Renal pelvis (tissue), 4 donors: ENCODE measurements around the gene PLAAT5. TPM values are rescaled to one million over a fixed set of nuclear protein-coding genes. Genes with fewer than 3 reads are reported as not detected.
A peak's percentile ranks its signal among the peaks of the same experiment; 100 is the strongest.
"Not testable (repeated sequence)": the region's sequence is repeated elsewhere in the genome, so short reads cannot be mapped to it uniquely, and the experiment has no call there.

Source experiments
- DNase-seq: peaks from one replicate; pipeline ENCODE4 v3.0.0-alpha.2; 2013
- polyA plus RNA-seq, 3 donors: library from polyadenylated mRNA; unstranded; fragments of 120-200 nt; gene quantifications; one replicate each; pipeline ENCODE4 v1.2.1, GENCODE V29; 2013; ENCODE audit not compliant: insufficient read length in 3 of 3

The PLAAT5 gene
- polyA plus RNA-seq, 3 donors: 0.26 to 0.50 (median 0.48) TPM

DNA sequence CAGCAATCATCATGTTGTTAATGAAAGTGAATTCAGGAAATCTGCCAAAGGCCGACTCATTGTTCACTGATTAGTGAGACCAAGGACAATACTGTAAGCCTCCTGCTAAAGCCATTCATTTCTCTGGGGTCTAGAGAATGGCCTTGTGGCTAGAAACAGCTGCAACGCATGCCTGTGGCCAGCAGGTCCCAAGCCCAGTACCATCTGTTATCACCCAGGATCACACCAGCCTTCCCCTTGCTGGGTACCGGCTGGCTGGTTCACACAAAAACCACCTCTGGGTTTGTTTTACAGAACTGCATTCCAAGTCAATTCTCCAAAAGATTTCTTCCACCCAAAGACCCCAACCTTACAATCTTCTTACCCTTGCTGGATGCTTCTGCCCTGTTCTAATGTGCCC lies 1.1 kb downstream of the PLAAT5 start:
- no peak for DNase-seq

DNA sequence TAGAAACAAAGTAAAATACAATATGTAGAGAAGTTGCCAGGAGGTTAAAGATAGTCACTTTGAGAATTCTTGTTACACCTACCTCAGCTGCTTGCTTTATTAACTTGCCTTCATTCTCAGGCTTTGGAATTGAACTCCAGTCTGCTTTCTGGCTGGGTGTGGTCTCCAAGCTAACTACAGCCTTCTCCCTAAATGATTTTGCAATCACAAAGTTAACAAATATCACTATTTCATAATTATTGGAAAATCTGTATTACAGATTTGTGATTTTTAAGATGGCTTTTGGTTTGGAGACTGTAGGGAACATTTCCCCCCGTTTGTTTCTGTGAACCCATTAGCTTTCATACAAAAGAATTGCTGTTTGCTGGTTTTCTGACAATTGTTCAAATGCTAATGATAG lies 2.2 kb downstream of the PLAAT5 start:
- DNase-seq: no peak

DNA sequence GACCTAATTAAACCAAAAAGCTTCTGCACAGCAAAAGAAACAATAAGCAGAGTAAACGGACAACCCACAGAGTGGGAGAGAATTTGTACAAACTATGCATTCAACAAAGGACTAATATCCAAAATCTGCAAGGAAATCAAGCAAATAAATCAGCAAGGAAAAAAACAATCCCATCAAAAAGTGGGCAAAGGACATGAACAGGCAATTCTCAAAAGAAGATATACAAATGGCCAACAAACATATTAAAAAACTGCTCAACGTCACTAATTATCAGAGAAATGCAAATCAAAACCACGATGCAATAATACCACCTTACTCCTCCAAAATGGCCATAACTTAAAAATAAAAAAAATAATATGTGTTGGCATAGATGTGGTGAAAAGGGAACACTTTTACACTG lies 5.2 kb downstream of the PLAAT5 start:
- no peak for DNase-seq

DNA sequence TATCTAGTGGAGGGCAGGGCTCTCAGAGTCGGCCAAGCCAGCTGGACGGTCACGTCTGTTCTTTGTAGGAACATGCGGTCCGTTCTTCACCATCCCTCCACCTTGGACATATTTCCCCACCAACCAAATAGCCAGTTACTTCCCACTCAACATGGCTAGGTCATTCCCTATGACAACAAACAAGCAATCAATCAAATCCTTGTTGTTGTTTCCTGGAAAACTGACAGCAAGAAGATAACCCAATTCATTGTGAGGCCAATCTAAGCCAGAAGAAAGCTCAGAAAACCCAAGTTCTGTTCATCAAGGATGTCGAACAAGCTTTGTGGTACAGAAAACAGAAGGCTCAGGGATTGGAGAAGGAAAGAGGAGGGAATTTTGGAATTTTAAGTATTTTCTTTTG lies 10.9 kb downstream of the PLAAT5 start:
- no peak for DNase-seq

DNA sequence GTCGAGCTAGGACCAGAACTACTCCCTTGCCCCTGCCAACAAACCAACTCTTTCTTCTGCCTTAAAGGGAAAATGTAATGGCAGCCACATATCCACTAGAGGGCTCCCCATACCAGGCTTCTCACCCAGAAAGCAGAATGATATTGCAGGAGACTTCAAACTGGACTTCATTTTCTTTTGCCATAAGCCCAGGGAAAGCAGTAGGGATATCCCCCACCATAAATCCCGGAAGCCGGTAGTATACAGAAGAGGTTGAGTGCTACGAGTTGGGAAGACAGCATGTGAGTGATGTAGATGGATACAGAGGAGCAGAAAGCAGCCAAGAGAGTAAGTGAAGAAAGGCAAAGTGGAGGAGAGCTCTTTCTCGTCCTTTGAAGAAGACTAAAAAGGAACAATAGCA lies 12.1 kb downstream of the PLAAT5 start:
- peak; percentile 68 for DNase-seq

DNA sequence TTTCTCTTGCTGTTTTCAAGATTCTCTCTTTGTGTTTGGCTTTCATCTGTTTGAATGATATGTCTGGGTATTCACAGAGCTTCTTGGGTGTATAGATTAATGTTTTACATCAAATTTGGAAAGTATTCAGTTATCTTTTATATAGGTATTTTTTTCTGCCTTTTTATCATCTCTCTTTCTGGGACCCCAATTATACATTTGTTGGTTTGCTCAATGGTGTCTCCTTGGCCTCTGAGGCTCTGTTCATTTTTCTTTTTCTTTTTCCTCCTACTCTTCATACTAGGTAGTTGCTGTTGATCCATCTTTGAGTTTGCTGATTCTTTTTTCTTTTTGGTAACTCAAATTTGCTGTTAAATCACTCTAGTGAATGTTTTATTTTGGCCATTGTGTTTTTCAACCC lies 14.3 kb downstream of the PLAAT5 start:
- DNase-seq: no peak

DNA sequence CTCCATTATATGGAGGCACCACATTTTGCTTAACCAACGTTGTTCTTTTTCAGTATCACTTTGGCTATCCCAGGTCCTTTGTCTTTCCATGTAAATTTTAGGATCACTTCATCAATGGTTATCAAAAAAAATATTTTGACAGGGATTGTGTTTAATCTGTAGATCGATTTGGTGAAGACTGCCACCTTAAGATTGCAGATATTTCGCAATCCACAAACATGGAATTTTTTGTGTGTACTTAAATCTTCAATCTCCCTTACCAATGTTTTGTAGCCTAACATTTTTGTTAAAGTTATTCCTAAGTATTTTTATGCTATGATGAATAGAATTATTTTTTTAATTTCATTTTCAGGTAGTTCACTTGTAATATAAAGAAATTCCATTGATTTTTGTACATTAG lies 18.6 kb downstream of the PLAAT5 start:
- DNase-seq: no peak

DNA sequence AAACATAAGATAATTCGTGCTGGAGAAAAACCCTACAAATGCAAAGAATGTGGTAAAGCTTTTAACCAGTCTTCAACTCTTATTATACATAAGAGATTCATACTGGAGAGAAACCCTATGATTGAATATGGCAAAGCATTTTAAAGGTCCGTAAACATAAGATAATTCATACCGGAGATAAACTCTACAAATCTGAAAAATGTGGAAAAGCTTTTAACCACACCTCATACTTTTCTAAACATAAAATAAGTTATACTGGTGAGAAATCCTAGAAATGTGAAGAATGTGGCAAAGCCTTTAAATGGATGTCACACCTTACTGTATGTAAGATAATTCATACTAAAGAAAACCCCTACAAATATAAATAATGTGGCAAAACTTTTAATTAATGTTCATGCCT lies 20.7 kb downstream of the PLAAT5 start:
- DNase-seq: no peak

DNA sequence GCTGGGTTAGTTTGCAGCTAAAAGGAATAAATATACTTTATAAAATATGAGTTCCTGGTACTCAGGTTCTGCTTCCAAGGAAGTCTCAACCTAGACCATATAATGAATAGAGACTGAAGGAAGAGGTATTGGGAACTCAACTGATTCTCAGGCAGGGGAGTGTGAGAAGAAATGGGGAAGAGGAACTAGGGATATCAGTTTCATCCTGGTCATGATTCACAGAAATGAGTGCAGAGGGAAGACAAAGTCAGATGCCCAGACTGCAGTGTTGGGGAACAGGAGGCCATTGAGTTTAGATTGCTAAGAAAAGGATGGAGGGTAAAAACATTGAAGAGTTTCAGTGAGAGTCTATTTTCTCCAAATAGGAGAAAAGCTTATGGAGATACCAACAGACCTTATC lies 28.8 kb downstream of the PLAAT5 start:
- no peak for DNase-seq

DNA sequence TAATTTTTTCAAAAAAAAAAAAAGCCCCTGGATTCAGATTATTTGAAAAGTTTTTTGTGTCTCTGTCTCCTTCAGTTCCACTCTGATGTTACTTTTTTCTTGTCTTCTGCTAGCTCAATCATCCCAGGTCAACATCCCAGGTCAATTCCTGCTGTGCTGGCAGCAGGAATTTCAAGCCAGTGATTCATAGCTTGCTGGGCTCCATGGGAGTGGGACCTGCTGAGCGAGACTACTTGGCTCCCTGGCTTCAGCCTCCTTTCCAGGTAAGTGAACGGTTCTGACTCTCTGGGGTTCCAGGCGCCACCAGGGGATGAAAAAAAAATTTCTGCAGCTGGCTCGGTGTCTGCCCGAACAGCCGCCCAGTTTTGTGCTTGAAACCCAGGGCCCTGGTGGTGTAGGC lies 31.4 kb downstream of the PLAAT5 start:
- no peak for DNase-seq

DNA sequence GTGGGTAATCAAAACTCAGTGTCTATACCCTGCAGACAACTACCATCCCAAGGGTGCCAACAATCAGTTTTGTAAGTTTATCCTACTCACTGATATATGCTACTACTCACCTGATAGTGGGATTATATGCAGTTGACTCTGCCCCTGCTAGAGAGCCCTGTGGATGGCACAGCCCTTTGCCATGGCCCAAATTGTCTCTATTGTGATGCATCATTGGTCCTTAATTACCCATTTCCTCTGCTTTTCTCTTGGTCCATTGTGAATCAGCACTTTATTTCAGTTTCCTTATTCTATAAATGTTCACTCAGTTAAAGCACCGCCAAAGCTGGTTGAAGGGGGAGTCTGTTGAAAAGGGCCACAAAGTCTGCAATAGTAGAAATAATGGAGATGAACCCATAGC lies 42.3 kb downstream of the PLAAT5 start:
- no peak for DNase-seq

DNA sequence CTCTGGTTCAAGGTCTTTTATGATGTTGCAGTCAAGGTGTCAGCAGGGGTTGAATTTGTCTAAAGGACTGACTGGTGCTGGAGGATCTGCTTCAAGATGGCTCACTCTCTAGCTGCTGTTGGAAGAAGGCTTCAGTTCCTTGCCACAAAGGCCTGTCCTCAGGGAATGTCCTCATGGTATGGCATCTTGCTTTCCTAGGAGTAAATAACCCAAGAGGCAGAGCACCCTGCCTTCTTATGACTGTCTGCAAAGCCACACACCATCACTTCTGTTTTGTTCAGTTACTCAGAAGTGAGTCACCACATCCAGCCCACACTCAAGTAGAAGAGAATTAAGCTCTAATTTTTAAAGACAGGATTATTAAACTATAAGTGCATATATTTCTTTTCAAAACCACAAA lies 45.2 kb downstream of the PLAAT5 start:
- no peak for DNase-seq

DNA sequence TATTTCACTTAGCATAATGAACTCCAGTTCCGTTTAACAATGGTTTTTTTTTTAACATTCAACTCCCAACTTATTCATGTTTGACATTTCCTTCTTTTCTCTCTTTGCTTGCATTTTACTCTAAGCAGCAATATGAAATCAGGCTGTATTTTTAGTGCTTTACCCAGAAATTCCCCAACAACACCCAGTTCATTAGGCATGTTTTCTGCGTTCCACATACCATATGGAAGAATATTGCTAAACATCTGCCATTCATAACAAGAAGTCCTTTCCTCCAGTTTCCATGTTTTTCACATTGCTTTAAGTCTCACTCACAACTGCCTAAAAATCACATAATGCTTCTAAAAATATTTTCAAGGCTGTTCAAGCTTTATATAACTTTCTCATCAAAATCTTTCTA lies 45.8 kb downstream of the PLAAT5 start:
- no peak for DNase-seq

DNA sequence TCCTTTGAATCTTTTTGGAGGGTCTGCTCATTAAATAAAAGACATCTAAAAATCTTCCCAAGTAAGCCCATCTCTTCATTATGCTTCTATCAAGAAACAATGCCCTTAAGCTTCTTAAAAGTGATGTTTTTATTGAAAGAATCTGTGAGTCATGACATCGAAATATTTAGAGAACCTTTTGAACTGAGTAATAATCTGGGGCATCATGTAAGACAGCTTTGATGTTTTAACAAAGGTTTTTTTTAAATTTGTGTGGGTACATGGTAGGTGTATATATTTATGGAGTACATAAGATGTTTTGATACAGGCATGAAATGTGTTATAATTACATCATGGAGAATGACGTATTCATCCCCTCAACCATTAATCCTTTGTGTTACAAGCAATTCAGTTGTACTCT lies 46.8 kb downstream of the PLAAT5 start:
- DNase-seq: no peak

DNA sequence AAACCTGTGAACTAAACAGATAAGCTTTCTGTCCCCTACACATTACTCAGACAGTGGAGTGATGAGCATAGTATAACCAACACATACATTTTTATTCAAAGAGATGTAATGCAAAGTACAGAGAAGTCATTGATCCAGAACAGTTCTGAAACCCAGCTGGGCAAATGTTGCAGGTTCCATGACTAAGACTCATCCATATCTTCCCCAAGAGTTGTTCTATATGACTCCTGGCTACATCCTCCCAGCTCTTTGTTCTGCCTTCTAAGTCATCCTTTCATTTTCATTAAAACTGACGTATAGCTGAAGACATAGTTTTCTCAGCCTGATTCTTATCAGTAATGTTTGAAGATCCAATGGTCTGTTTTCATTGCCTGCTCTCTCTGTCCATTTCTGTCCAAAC lies 47.3 kb downstream of the PLAAT5 start:
- DNase-seq: no peak

DNA sequence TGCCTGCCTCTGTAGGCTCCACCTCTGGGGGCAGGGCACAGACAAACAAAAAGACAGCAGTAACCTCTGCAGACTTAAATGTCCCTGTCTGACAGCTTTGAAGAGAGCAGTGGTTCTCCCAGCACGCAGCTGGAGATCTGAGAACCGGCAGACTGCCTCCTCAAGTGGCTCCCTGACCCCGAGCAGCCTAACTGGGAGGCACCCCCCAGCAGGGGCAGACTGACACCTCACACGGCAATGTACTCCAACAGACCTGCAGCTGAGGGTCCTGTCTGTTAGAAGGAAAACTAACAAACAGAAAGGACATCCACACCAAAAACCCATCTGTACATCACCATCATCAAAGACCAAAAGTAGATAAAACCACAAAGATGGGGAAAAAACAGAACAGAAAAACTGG lies 55.1 kb downstream of the PLAAT5 start:
- DNase-seq: not testable (repeated sequence)

DNA sequence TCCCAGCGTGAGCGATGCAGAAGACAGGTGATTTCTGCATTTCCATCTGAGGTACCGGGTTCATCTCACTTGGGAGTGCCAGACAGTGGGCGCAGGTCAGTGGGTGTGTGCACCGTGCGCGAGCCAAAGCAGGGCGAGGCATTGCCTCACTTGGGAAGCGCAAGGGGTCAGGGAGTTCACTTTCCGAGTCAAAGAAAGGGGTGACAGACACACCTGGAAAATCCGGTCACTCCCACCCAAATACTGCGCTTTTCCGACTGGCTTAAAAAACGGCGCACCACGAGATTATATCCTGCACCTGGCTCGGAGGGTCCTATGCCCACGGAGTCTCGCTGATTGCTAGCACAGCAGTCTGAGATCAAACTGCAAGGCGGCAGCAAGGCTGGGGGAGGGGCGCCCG lies 55.6 kb downstream of the PLAAT5 start:
- not testable (repeated sequence) for DNase-seq

DNA sequence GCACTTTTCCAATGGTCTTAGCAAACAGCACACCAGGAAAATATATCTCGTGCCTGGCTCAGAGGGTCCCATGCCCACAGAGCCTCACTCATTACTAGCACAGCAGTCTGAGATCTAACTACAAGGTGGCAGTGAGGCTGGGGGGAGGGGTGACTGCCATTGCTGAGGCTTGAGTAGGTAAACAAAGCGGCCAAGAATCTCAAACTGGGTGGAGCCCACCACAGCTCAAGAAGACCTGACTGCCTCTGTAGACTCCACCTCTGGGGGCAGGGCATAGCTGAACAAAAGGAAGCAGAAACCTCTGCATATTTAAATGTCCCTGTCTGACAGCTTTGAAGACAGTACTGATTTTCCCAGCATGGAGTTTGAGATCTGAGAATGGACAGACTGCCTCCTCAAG lies 60.2 kb downstream of the PLAAT5 start:
- not testable (repeated sequence) for DNase-seq

DNA sequence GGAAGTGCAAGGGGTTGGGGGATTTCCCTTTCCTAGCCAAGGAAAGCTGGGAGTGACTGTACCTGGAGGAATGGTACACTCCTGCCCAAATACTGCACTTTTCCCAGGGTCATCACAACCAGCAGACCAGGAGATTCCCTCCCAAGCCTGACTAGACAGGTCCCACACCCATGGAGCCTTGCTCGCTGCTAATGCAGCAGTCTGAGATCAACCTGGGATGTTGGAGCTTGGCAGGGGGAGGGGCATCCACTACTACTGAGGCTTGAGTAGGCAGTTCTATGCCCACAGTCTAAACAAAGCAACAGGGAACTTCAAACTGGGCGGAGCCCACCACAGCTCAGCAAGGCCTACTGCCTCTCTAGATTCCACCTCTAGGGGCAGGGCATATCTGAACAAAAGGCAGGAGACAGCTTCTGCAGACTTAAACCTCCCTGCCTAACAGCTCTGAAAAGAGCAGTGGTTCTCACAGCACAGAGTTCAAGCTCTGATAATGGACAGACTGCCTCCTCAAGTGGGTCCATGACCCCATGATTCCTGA lies 62.9 kb downstream of the PLAAT5 start:
- DNase-seq: no peak

DNA sequence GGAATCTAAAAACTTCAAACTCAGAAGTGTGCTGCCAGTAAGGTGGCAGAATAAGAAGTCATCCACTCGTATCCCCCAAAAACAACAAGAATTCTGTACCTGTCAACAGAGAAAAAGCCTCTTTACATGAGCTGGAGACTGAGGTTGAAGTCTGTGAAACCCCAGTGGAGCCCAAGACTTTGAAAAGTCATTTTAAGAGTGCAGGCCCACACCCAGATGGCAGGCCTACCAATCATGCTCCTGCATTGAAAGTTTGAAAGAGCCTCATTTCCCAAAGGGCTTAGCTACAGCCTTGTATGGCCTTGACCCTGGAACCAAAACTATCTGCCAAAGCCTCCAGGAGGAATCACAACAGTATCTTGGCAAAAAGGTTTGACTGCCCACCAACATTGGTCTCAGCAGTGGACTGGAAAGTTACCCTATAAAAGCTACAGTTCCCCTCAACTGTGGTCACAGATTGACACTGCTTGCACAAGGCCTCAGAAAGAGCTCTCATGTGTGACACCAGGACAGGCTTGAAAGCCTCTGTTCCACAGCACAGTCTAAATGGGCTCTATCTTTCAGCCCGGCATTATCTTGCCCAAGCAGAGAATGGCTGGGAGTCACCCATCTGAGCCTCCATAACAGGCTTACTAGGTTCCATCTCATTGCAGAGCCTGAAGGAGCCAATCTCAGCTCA lies 73.7 kb downstream of the PLAAT5 start:
- DNase-seq: no peak
